Esophagus squamous epithelium (tissue), 4 donors: ENCODE results near the gene RDH5.

ENCODE experiments used
- POLR2A ChIP-seq, 4 donors: fragments of 450-650 bp; IDR thresholded peaks; one replicate each; pipeline ENCODE4 v1.6.1; 2017; ENCODE audit warnings: antibody characterized with exemption in 4 of 4, mild to moderate bottlenecking in 4 of 4, moderate library complexity in 3 of 4
- TF ChIP-seq, protein P1 (sequence below), 6 experiments: fragments of 450-650 bp in 4 of 6; fragments of 200-600 bp in 2 of 6; sonication (generic) in 2 of 6; IDR thresholded peaks; one replicate each; pipeline ENCODE4 v1.5.1; 2016 to 2019; ENCODE audit warnings: antibody characterized with exemption in 6 of 6, mild to moderate bottlenecking in 4 of 6, moderate library complexity in 4 of 6

DNA sequence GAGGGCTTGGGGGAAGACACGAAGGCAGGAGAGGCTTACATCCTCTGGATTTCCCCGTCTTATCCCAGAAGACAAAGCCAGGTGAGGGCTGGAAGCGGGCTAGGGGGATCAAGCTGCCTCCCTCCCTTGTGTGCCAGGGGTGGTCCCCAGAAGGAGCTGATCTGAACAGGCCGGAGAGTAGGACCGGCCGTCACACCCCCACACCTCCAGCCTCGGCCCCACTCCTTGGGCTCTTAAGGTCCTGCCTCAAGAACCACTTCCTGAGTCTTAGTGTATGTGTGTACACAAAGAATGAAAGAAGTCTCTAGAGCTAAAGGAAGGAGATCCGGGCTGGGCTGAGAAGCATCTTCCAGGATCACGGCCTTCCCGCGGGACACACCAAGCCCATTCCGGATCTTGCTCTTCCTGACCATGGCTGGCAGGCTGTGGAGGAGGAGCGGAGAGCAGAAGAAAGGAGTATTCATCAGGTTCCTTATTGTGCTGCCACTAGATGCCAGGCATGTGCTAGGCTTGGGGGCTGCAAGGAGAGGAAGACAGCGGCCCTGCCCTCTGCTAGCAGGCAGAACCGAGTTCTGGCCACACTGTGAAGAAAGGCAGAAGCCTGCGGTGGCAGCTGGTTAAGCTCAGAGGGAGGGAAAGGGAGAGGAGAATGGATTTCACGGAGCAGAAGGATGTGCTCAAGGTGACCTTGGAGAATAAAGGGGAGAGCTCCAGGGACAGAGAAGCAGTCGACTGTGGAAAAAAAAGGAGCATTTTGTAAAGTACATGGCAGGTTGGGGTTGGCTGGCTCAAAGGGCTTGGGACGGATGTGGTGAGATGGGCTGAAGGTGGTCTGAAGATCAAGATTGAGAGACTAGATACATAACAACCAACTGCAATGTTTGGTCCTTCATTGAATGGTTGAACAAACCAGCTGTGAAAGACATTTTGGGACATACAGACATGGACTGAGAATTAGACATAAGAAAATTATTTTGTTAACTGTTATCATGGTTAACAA is 9.9 kb downstream of the RDH5 start:
- TF ChIP-seq, protein P1, sequence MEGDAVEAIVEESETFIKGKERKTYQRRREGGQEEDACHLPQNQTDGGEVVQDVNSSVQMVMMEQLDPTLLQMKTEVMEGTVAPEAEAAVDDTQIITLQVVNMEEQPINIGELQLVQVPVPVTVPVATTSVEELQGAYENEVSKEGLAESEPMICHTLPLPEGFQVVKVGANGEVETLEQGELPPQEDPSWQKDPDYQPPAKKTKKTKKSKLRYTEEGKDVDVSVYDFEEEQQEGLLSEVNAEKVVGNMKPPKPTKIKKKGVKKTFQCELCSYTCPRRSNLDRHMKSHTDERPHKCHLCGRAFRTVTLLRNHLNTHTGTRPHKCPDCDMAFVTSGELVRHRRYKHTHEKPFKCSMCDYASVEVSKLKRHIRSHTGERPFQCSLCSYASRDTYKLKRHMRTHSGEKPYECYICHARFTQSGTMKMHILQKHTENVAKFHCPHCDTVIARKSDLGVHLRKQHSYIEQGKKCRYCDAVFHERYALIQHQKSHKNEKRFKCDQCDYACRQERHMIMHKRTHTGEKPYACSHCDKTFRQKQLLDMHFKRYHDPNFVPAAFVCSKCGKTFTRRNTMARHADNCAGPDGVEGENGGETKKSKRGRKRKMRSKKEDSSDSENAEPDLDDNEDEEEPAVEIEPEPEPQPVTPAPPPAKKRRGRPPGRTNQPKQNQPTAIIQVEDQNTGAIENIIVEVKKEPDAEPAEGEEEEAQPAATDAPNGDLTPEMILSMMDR (IDR thresholded peaks at IDR 0.05), result no peak
- TF ChIP-seq POLR2A (IDR thresholded peaks at IDR 0.05), result peak in 1 of 4 donors; percentile 28
